Activated gamma-delta T cell treated with anti-CD3 and anti-CD28 coated beads, Interleukin-2, amount 50 U/mL, for 16 hours (primary cell): ENCODE data around the gene COX5A.

ENCODE experiments used
- DNase-seq: peaks from one replicate; pipeline ENCODE4 v3.0.0-alpha.2; 2020; ENCODE audit warnings: low read depth

COX5A gene

DNA sequence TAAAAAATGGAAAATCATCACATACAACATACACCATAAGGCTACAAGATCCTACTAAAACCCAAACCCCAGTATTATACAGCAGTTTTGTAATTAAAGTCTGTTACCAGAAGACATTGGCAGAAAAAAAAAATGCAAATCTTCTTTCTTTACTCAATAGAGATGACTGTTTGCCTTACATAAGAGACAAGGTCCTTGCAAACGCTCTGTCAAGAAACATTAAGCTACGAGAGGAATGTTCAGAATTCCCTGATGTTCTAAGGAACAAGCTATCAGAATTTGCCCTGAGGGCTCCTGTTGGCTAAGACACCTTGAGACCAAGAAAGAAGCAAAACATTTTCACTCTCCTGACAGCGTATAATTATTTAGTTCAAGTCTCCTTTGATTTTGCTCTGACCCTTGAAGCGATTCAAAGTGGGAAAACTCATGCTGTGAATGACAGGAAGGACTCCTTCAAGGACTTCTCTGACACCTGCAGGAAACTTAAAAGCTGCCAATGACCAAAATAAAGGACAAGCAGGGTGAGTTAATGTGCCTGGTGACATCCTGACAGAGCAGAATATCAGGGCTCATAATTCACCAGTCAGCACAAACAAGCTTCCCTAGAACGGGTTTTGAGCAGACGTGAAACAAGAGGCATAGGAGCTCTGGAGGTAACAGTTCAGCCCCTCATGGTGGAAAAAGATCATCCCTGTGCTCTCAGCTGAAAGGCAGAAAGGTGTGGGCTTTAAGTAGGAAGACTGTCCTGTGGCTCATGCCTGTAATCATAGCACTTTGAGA is 67.2 kb downstream of the COX5A start:
- no peak for DNase-seq
